ENCODE measurements around the gene CTIF.

The CTIF gene

DNA sequence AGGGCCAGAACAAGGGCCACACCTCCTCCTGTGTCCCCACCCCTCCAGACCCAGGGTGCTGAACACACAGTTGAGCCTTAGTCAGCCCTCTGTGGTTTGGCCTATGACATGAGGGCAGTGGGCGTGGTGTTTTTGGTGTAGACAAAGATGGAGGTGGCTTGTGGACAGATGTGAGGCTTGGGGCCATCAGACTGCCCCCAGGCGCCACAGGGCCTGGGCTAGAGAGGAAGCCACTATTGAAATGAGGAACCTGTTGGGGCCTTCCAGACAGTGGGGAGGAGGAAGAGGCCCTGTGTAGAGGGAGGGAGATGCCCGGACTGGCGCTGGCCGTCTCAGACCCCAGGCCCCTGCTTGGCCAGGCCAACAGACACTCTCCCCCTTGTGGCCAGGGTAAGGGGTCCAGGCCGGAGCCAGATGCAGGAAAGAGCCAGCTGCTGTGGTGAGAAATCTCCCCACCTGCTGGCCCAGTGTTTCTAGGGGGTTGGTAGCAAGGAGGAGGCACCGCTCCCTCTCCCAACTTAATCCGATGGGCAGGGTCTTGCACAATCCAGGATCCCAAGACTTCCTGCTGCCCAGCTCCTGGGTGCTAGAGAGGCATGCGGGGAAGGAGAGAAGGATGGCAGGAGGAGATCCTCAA, 358.2 kb downstream of the CTIF start:
- peak overlapping the region; percentile 89 for H2AFZ ChIP-seq (ENCODE audit: low read depth, low read length)
- H3K9me3 ChIP-seq (ENCODE audit: insufficient read depth, low read length), result peaks cover 6% of the 10 kb centered on the region; the same call in 1 of the 2 replicates
- H3K36me3 ChIP-seq (replicated peaks; ENCODE audit: low read depth, low read length), result no peaks in the 10 kb centered on the region
- H3K9ac ChIP-seq (ENCODE audit: low read length), result peak overlapping the region; percentile 12; the same call in 1 of the 2 replicates
- H3K27ac ChIP-seq (ENCODE audit: low read length), result peak overlapping the region; percentile 0; the same call in 1 of the 2 replicates
- TF ChIP-seq, protein P1, sequence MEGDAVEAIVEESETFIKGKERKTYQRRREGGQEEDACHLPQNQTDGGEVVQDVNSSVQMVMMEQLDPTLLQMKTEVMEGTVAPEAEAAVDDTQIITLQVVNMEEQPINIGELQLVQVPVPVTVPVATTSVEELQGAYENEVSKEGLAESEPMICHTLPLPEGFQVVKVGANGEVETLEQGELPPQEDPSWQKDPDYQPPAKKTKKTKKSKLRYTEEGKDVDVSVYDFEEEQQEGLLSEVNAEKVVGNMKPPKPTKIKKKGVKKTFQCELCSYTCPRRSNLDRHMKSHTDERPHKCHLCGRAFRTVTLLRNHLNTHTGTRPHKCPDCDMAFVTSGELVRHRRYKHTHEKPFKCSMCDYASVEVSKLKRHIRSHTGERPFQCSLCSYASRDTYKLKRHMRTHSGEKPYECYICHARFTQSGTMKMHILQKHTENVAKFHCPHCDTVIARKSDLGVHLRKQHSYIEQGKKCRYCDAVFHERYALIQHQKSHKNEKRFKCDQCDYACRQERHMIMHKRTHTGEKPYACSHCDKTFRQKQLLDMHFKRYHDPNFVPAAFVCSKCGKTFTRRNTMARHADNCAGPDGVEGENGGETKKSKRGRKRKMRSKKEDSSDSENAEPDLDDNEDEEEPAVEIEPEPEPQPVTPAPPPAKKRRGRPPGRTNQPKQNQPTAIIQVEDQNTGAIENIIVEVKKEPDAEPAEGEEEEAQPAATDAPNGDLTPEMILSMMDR (IDR thresholded peaks at IDR 0.05; ENCODE audit: low read depth, low read length), result peak; percentile 48
- no peak for TF ChIP-seq EZH2phosphoT487 (IDR thresholded peaks at IDR 0.05; ENCODE audit: low read depth)
- H3K4me3 ChIP-seq (ENCODE audit: low read length), result no peak overlapping the region
- H3K4me1 ChIP-seq (ENCODE audit: low read length), result peaks cover 19% of the 10 kb centered on the region
- H3K79me2 ChIP-seq (ENCODE audit: low read length), result no peaks in the 10 kb centered on the region
- H3K4me2 ChIP-seq (ENCODE audit: low read length), result peak overlapping the region; percentile 39
- H4K20me1 ChIP-seq (ENCODE audit: insufficient read depth, low read length), result no peaks in the 10 kb centered on the region
- no peaks in the 10 kb centered on the region for H3K27me3 ChIP-seq (ENCODE audit: low read depth, low read length)

DNA sequence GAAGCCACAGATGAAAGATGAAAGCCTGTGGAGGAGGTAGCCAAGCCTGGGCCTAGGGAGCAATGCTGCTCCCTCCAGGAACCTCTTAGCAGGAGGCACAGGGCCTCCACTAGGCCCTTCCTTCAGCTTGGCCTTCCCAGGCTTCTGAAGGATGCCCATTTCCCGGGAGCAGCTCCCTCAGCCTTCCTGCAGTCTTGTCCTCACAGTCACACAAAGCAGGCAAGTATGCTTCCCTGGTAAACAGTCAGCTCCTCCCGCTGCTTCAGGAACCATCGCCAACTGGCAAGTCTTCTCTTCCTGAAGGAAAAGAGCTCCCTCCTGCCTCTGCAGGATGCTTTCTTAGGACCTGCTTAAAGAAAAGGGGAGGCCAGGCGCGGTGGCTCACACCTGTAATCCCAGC, 358.7 kb downstream of the CTIF start:
- TF ChIP-seq EZH2phosphoT487 (IDR thresholded peaks at IDR 0.05; ENCODE audit: low read depth), result no peak
- TF ChIP-seq, protein P1 (IDR thresholded peaks at IDR 0.05; ENCODE audit: low read depth, low read length), result no peak
- Histone ChIP-seq H3K4me3 (ENCODE audit: low read length) (no peak overlapping the region), H3K36me3 (replicated peaks; ENCODE audit: low read depth, low read length) (no peaks in the 10 kb centered on the region), H3K4me1 (ENCODE audit: low read length) (peaks cover 19% of the 10 kb centered on the region), H3K9me3 (ENCODE audit: insufficient read depth, low read length) (peaks cover 6% of the 10 kb centered on the region; the same call in 1 of the 2 replicates), H3K9ac (ENCODE audit: low read length) (peak overlapping the region; percentile 12; the same call in 1 of the 2 replicates), H3K79me2 (ENCODE audit: low read length) (no peaks in the 10 kb centered on the region), H4K20me1 (ENCODE audit: insufficient read depth, low read length) (no peaks in the 10 kb centered on the region), H3K27me3 (ENCODE audit: low read depth, low read length) (no peaks in the 10 kb centered on the region), H3K27ac (ENCODE audit: low read length) (0 out of 2 replicates have a peak overlapping the region, but pooled peaks have one; percentile 0), H3K4me2 (ENCODE audit: low read length) (peak overlapping the region; percentile 39), H2AFZ (ENCODE audit: low read depth, low read length) (peak overlapping the region; percentile 89)

DNA sequence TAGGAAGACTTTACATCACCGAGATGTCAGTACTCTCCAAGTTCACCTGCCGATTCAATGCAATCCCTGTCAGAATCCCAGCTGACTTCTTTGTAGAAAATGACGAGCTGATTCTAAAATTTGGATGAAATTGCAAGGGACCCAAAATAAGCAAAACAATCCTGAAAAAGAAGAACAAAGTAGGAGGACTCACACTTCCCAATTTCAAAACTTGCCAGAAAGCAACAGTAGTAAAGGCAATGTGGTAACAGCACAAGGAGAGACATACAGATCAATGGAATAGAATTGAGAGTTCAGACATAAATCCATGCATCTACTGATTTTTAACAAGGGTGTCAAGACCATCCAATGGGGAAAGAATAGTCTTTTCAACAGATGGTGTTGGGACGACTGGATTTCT, 359.7 kb downstream of the CTIF start:
- Histone ChIP-seq H2AFZ (ENCODE audit: low read depth, low read length) (no peak overlapping the region), H4K20me1 (ENCODE audit: insufficient read depth, low read length) (no peaks in the 10 kb centered on the region), H3K27ac (ENCODE audit: low read length) (no peak overlapping the region), H3K4me3 (ENCODE audit: low read length) (no peak overlapping the region), H3K4me2 (ENCODE audit: low read length) (no peak overlapping the region), H3K9ac (ENCODE audit: low read length) (no peak overlapping the region), H3K4me1 (ENCODE audit: low read length) (peaks cover 19% of the 10 kb centered on the region), H3K36me3 (replicated peaks; ENCODE audit: low read depth, low read length) (no peaks in the 10 kb centered on the region), H3K79me2 (ENCODE audit: low read length) (no peaks in the 10 kb centered on the region), H3K27me3 (ENCODE audit: low read depth, low read length) (no peaks in the 10 kb centered on the region), H3K9me3 (ENCODE audit: insufficient read depth, low read length) (peaks cover 6% of the 10 kb centered on the region; the same call in 1 of the 2 replicates)
- TF ChIP-seq EZH2phosphoT487 (IDR thresholded peaks at IDR 0.05; ENCODE audit: low read depth), result no peak
- TF ChIP-seq, protein P1 (IDR thresholded peaks at IDR 0.05; ENCODE audit: low read depth, low read length), result no peak

DNA sequence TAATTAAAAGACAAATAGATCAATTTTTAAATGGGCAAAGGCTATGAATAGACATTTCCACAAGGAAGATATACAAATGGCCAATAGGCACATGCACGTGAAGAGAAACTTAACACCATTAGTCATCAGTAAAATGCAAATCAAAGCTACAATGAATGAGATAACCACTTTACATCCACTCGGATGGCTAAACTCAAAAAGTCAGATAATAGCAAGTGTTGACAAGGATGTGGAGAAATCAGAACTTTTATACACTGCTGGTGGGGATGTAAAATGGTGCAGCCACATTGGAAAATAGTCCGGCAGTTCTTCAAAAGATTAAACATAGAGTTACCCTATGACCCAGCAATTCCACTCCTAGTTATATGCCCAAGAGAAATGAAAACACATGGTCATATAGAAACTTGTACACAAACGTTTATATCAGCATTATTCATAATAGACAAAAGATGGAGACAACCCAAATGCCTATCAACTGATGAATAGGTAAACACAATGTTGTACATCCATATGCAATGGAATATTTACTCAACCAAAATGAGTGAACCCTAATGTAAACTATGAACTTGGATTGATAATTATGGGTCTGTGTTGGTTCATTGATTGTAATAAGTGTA, 360.8 kb downstream of the CTIF start:
- peaks cover 19% of the 10 kb centered on the region for H3K4me1 ChIP-seq (ENCODE audit: low read length)
- H3K9me3 ChIP-seq (ENCODE audit: insufficient read depth, low read length), result peaks cover 9% of the 10 kb centered on the region; the same call in 1 of the 2 replicates
- TF ChIP-seq, protein P1 (IDR thresholded peaks at IDR 0.05; ENCODE audit: low read depth, low read length), result no peak
- TF ChIP-seq EZH2phosphoT487 (IDR thresholded peaks at IDR 0.05; ENCODE audit: low read depth), result no peak

More for the DNA sequence above, 360.8 kb downstream of the CTIF start:
- Histone ChIP-seq H3K27me3 (ENCODE audit: low read depth, low read length) (peaks cover 9% of the 10 kb centered on the region; the same call in 1 of the 2 replicates), H3K27ac (ENCODE audit: low read length) (no peak overlapping the region), H3K9ac (ENCODE audit: low read length) (no peak overlapping the region), H4K20me1 (ENCODE audit: insufficient read depth, low read length) (no peaks in the 10 kb centered on the region), H3K79me2 (ENCODE audit: low read length) (no peaks in the 10 kb centered on the region), H3K4me3 (ENCODE audit: low read length) (no peak overlapping the region), H2AFZ (ENCODE audit: low read depth, low read length) (no peak overlapping the region), H3K4me2 (ENCODE audit: low read length) (no peak overlapping the region), H3K36me3 (replicated peaks; ENCODE audit: low read depth, low read length) (no peaks in the 10 kb centered on the region)
